ENCODE results near the gene SCN11A.

DNA sequence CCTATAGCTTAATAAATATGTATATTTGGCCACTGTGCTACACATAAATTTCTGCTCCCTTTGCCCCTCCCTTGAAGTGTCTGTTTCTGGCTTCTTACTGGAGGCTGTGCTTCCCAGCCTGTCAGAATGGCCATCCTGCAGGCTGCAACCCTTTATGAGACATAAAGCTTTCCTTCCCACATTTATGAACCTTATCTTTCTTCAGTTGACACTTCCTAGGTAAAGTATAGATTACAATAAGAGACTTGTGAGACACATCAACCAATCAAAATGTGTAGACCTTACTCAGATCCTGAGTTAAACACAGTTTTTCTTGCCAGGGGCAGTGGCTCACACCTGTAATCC lies 29.5 kb downstream of the SCN11A start:
- TF ChIP-seq POLR2AphosphoS5 (IDR thresholded peaks at IDR 0.05; ENCODE audit: low read depth, low read length) = no peak
- TF ChIP-seq POLR2A (IDR thresholded peaks at IDR 0.05; ENCODE audit: low read depth, low read length) = no peak
- TF ChIP-seq TAF1 (IDR thresholded peaks at IDR 0.05; ENCODE audit: borderline replicate concordance, low read depth, low read length) = no peak

All from GM12892 (cell line).